ENCODE data around the gene MRPL34. TPM values are rescaled to one million over a fixed set of nuclear protein-coding genes. Genes with fewer than 3 reads are reported as not detected.
A peak's percentile ranks its signal among the peaks of the same experiment; 100 is the strongest.

MRPL34 gene
- total RNA-seq, 1 experiment from 2014 or later = 191 TPM

DNA sequence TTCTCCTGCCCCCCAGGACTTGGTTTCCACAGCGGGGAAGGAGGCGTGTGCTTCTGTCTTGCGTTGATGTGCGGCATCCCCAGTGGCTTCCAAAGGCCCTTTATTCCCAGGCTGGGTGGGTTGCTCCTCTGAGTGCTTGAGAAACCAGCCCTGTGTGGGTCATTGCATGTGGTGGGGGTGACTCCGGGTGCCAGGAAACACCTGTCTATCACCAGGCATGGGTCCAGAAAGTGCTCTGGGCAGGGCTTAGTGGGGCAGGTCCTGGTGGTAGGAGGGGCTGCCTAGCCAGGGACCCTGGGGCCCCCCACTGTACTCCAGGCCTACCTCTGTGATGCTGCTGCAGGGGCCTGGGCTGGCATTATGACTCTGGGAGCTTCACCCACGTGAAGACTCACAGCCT, 13.3 kb downstream of the MRPL34 start:
- no peaks in the 10 kb centered on the region for H3K9me2 ChIP-seq (replicated peaks; ENCODE audit: low read length)
- H3K27me3 ChIP-seq (ENCODE audit: low read length) = no peaks in the 10 kb centered on the region
- TF ChIP-seq, protein P1, sequence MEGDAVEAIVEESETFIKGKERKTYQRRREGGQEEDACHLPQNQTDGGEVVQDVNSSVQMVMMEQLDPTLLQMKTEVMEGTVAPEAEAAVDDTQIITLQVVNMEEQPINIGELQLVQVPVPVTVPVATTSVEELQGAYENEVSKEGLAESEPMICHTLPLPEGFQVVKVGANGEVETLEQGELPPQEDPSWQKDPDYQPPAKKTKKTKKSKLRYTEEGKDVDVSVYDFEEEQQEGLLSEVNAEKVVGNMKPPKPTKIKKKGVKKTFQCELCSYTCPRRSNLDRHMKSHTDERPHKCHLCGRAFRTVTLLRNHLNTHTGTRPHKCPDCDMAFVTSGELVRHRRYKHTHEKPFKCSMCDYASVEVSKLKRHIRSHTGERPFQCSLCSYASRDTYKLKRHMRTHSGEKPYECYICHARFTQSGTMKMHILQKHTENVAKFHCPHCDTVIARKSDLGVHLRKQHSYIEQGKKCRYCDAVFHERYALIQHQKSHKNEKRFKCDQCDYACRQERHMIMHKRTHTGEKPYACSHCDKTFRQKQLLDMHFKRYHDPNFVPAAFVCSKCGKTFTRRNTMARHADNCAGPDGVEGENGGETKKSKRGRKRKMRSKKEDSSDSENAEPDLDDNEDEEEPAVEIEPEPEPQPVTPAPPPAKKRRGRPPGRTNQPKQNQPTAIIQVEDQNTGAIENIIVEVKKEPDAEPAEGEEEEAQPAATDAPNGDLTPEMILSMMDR (conservative IDR thresholded peaks at IDR 0.05; ENCODE audit: low read depth, low read length) = no peak
- no peak for TF ChIP-seq EZH2 (IDR thresholded peaks at IDR 0.05; ENCODE audit: low read length, unreplicated experiment)
- TF ChIP-seq EZH2phosphoT487 (IDR thresholded peaks at IDR 0.05; ENCODE audit: borderline replicate concordance, low read length) = no peak
- peaks cover 24% of the 10 kb centered on the region for H3K4me1 ChIP-seq (ENCODE audit: insufficient read depth, low read length)
- H4K20me1 ChIP-seq (ENCODE audit: low read length) = no peaks in the 10 kb centered on the region
- intact Hi-C loops (cut with micrococcal nuclease) = no loop called here
- POLR2A ChIA-PET (ENCODE audit: unreplicated experiment) = no interaction called here
- H3K9ac ChIP-seq (ENCODE audit: low read length) = no peak overlapping the region
- no peaks in the 10 kb centered on the region for H3F3A ChIP-seq (ENCODE audit: low read length, unreplicated experiment)
- H3K79me2 ChIP-seq (ENCODE audit: low read length) = peaks cover 10% of the 10 kb centered on the region
- no peak overlapping the region for H3K4me3 ChIP-seq (ENCODE audit: low read length)
- no peak for DNase-seq
- no peak for ATAC-seq
- no peak overlapping the region for H3K4me2 ChIP-seq (ENCODE audit: low read length)
- CTCF ChIA-PET = no interaction called here
- BruUV-seq (replicated peaks) = no TSS peak
- H3K9me3 ChIP-seq (ENCODE audit: low read length) = no peaks in the 10 kb centered on the region
- no peak overlapping the region for H3K27ac ChIP-seq (ENCODE audit: low read length)
- H3K36me3 ChIP-seq (ENCODE audit: low read depth, low read length) = peaks cover 29% of the 10 kb centered on the region
- H2AFZ ChIP-seq (ENCODE audit: low read length) = no peak overlapping the region

DNA sequence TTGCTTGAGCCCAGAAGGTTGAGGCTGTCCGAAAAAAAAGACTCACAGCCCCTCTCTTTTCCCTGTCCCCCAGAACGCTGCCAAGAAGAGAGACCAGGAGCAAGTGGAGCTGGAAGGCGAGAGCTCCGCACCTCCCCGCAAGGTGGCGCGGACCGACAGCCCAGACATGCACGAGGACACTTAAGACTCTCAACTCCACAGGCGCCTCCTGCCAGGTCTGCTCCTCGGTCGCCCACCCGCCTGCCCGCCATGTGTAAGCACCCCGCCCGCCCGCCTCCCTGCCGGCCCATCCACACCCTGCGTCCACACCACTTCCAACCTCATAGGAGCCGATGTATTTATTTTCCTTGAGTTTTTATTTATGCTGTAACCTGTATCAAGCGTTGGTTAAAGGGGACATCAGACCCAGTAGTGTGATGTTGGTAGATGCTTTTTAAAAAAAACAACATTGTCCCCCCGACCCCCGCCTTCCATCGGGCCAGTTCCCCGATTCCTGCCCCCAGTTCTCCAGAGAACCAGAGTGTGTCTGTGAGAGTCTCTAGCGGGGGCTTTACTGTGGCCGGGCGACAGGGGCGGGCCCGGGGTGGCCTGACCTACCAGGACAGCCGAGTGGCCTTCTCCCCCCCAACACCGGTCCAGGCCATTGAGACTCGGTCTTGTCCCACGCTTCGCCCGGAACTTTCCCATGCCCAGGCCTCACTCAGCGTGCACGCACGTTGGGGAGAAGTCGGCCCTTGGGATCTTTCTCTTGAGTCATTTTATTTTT, 14.0 kb downstream of the MRPL34 start:
- Histone ChIP-seq H3F3A (ENCODE audit: low read length, unreplicated experiment) (no peaks in the 10 kb centered on the region), H3K9me2 (replicated peaks; ENCODE audit: low read length) (no peaks in the 10 kb centered on the region), H2AFZ (ENCODE audit: low read length) (no peak overlapping the region), H3K27ac (ENCODE audit: low read length) (no peak overlapping the region), H3K36me3 (ENCODE audit: low read depth, low read length) (peaks cover 23% of the 10 kb centered on the region), H3K27me3 (ENCODE audit: low read length) (no peaks in the 10 kb centered on the region), H3K79me2 (ENCODE audit: low read length) (peaks cover 9% of the 10 kb centered on the region; the same call in 1 of the 2 replicates), H3K4me1 (ENCODE audit: insufficient read depth, low read length) (peaks cover 24% of the 10 kb centered on the region), H3K9me3 (ENCODE audit: low read length) (no peaks in the 10 kb centered on the region), H4K20me1 (ENCODE audit: low read length) (no peaks in the 10 kb centered on the region), H3K4me2 (ENCODE audit: low read length) (no peak overlapping the region), H3K9ac (ENCODE audit: low read length) (no peak overlapping the region), H3K4me3 (ENCODE audit: low read length) (no peak overlapping the region)
- ATAC-seq (no peak), DNase-seq (no peak)
- BruUV-seq (replicated peaks) = TSS peak; percentile 38
- ChIA-PET CTCF (no interaction called here), POLR2A (ENCODE audit: unreplicated experiment) (no interaction called here)
- TF ChIP-seq, protein P1 (conservative IDR thresholded peaks at IDR 0.05; ENCODE audit: low read depth, low read length) = no peak
- TF ChIP-seq EZH2phosphoT487 (IDR thresholded peaks at IDR 0.05; ENCODE audit: borderline replicate concordance, low read length) (no peak), EZH2 (IDR thresholded peaks at IDR 0.05; ENCODE audit: low read length, unreplicated experiment) (no peak)
- intact Hi-C loops (cut with micrococcal nuclease) = no loop called here

DNA sequence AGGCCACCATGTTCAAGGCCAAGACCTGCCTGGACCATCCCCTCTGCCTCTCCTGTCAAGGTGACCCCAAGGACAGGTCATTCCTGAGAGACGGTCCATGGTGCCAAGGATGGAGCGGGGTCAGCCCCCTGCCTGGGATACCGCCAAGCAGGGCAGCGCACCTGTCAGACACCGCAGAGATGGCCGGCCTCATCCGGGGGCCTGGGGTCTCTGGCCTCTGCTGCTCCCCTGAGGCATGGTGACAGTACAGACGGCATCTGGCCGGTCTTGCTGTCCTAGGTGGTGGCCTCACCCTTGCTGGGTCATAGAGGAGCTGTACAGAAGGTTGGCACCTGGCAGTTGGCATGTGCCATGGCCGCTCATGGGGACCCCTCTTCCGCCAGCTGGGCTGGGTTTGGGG, 14.8 kb downstream of the MRPL34 start:
- H2AFZ ChIP-seq (ENCODE audit: low read length) = no peak overlapping the region
- ATAC-seq = no peak
- DNase-seq = no peak
- no peak overlapping the region for H3K27ac ChIP-seq (ENCODE audit: low read length)
- peaks cover 9% of the 10 kb centered on the region; the same call in 1 of the 2 replicates for H3K79me2 ChIP-seq (ENCODE audit: low read length)
- no TSS peak for BruUV-seq (replicated peaks)
- CTCF ChIA-PET = no interaction called here
- no peak overlapping the region for H3K9ac ChIP-seq (ENCODE audit: low read length)
- peaks cover 22% of the 10 kb centered on the region for H3K4me1 ChIP-seq (ENCODE audit: insufficient read depth, low read length)
- no peaks in the 10 kb centered on the region for H3F3A ChIP-seq (ENCODE audit: low read length, unreplicated experiment)
- peaks cover 20% of the 10 kb centered on the region for H3K36me3 ChIP-seq (ENCODE audit: low read depth, low read length)
- no peaks in the 10 kb centered on the region for H3K9me3 ChIP-seq (ENCODE audit: low read length)
- no peaks in the 10 kb centered on the region for H4K20me1 ChIP-seq (ENCODE audit: low read length)
- TF ChIP-seq, protein P1 (conservative IDR thresholded peaks at IDR 0.05; ENCODE audit: low read depth, low read length) = no peak
- TF ChIP-seq EZH2phosphoT487 (IDR thresholded peaks at IDR 0.05; ENCODE audit: borderline replicate concordance, low read length) (no peak), EZH2 (IDR thresholded peaks at IDR 0.05; ENCODE audit: low read length, unreplicated experiment) (no peak)
- intact Hi-C loops (cut with micrococcal nuclease) = no loop called here
- no peaks in the 10 kb centered on the region for H3K27me3 ChIP-seq (ENCODE audit: low read length)
- H3K4me3 ChIP-seq (ENCODE audit: low read length) = no peak overlapping the region
- no peak overlapping the region for H3K4me2 ChIP-seq (ENCODE audit: low read length)
- no peaks in the 10 kb centered on the region for H3K9me2 ChIP-seq (replicated peaks; ENCODE audit: low read length)
- POLR2A ChIA-PET (ENCODE audit: unreplicated experiment) = no interaction called here
